ENCODE results near the gene LMF1.

- TF ChIP-seq CTCF (IDR thresholded peaks at IDR 0.05; ENCODE audit: poor library complexity, severe bottlenecking) = no peak
- no peak for TF ChIP-seq POLR2AphosphoS5 (IDR thresholded peaks at IDR 0.05)
- TF ChIP-seq RAD21 (conservative IDR thresholded peaks at IDR 0.05) = no peak
- no peak for TF ChIP-seq MXI1 (conservative IDR thresholded peaks at IDR 0.05; ENCODE audit: poor library complexity, severe bottlenecking)
- no peak for TF ChIP-seq TAF1 (IDR thresholded peaks at IDR 0.05; ENCODE audit: low read depth)
- no peak for TF ChIP-seq EZH2 (IDR thresholded peaks at IDR 0.05; ENCODE audit: borderline replicate concordance, insufficient read depth, low read length, poor library complexity, severe bottlenecking)
- no peak for TF ChIP-seq REST (IDR thresholded peaks at IDR 0.05; ENCODE audit: borderline replicate concordance)
- no peak for TF ChIP-seq EP300 (conservative IDR thresholded peaks at IDR 0.05; ENCODE audit: poor library complexity, severe bottlenecking)
- TF ChIP-seq SMC3 (conservative IDR thresholded peaks at IDR 0.05; ENCODE audit: poor library complexity) = no peak
These were observed 27.8 kb upstream of the LMF1 start for GRCh38 chr16:998615-999014.

Data from neural cell (in vitro differentiated cells).